ENCODE results near the gene TEX2. TPM values are rescaled to one million over a fixed set of nuclear protein-coding genes. Genes with fewer than 3 reads are reported as not detected.

The TEX2 gene
- total and polyA plus RNA-seq, 2 of the 13 experiments (the other 11 are each of a cell fraction or from before 2014, with no cell fraction given), result 21.4 to 37.7 TPM

DNA sequence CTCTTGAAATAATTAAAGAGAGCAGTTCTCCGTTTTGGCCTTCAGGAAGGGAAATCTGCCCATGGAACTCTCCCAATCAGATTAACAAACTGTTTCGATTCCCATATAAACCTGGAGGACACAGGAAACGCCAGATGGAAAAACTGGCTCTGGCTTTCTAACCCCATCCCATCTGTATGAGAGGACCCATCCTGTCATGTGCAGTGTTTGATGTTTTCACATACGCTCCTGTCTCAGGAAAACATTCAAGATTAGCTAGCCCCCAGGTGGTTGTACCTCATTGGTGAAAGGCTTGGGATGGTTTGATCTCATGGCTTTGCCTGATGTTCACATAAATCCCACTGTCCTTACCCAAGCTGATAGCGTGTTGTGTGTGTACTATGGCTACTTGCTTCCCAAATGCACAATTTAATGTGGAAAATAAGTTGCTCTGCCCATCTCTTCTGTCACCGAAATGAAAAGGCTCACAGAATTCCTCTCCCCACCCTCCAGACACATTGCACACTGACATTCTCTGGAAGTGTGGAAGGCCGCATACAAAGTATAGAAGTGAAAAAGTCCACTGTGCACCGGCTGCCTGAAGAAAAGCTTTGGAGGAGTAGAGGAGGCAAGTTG lies 114.9 kb downstream of the TEX2 start (continued):
- TF ChIP-seq ZC3H13 (CRISPR knock-in tag; IDR thresholded peaks at IDR 0.05), result no peak
- no peak for TF ChIP-seq ZNF737 (CRISPR knock-in tag; IDR thresholded peaks at IDR 0.05; ENCODE audit: borderline replicate concordance)
- TF ChIP-seq, protein P1, sequence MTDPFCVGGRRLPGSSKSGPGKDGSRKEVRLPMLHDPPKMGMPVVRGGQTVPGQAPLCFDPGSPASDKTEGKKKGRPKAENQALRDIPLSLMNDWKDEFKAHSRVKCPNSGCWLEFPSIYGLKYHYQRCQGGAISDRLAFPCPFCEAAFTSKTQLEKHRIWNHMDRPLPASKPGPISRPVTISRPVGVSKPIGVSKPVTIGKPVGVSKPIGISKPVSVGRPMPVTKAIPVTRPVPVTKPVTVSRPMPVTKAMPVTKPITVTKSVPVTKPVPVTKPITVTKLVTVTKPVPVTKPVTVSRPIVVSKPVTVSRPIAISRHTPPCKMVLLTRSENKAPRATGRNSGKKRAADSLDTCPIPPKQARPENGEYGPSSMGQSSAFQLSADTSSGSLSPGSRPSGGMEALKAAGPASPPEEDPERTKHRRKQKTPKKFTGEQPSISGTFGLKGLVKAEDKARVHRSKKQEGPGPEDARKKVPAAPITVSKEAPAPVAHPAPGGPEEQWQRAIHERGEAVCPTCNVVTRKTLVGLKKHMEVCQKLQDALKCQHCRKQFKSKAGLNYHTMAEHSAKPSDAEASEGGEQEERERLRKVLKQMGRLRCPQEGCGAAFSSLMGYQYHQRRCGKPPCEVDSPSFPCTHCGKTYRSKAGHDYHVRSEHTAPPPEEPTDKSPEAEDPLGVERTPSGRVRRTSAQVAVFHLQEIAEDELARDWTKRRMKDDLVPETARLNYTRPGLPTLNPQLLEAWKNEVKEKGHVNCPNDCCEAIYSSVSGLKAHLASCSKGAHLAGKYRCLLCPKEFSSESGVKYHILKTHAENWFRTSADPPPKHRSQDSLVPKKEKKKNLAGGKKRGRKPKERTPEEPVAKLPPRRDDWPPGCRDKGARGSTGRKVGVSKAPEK (CRISPR knock-in tag; IDR thresholded peaks at IDR 0.05; ENCODE audit: borderline replicate concordance), result peak; percentile 85; the same call in 1 of the 2 replicates
- TF ChIP-seq GZF1 (CRISPR knock-in tag; IDR thresholded peaks at IDR 0.05), result peak; percentile 74; the same call in 1 of the 2 replicates
- no peak for TF ChIP-seq PCBP1 (IDR thresholded peaks at IDR 0.05; ENCODE audit: borderline replicate concordance, low read depth, low read length)
- no peak for TF ChIP-seq NFRKB (IDR thresholded peaks at IDR 0.05)
- TF ChIP-seq CBFB (CRISPR knock-in tag; IDR thresholded peaks at IDR 0.05), result no peak
- TF ChIP-seq ZFP36L1 (CRISPR knock-in tag; IDR thresholded peaks at IDR 0.05), result no peak
- no peak for TF ChIP-seq GABPA (IDR thresholded peaks at IDR 0.05; ENCODE audit: low read depth, low read length)
- no peak for TF ChIP-seq GABPA (CRISPR knock-in tag; IDR thresholded peaks at IDR 0.05; ENCODE audit: low read depth)
- no peak for TF ChIP-seq HNRNPK (IDR thresholded peaks at IDR 0.05; ENCODE audit: low read depth, low read length, poor library complexity, severe bottlenecking)
- TF ChIP-seq, protein P2, sequence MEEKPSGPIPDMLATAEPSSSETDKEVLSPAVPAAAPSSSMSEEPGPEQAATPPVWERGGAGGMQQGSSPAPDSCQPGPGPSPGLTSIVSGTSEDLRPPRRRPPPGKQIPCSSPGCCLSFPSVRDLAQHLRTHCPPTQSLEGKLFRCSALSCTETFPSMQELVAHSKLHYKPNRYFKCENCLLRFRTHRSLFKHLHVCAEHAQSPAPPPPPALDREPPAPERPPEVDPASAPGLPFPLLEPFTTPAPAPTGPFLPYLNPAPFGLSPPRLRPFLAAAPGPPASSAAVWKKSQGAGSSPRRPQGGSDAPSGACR (CRISPR knock-in tag; IDR thresholded peaks at IDR 0.05), result peak; percentile 71; the same call in 1 of the 2 replicates
- TF ChIP-seq ZNF510 (CRISPR knock-in tag; IDR thresholded peaks at IDR 0.05; ENCODE audit: low read depth), result no peak
- TF ChIP-seq ZFP36L2 (CRISPR knock-in tag; IDR thresholded peaks at IDR 0.05), result no peak
- no peak for TF ChIP-seq GFI1 (CRISPR knock-in tag; IDR thresholded peaks at IDR 0.05; ENCODE audit: borderline replicate concordance)
- no peak for TF ChIP-seq KDM3A (CRISPR knock-in tag; IDR thresholded peaks at IDR 0.05; ENCODE audit: low read depth)
- TF ChIP-seq CTCF (CRISPR knock-in tag; IDR thresholded peaks at IDR 0.05), result no peak
- TF ChIP-seq POLR2A (IDR thresholded peaks at IDR 0.05; ENCODE audit: insufficient read depth in 1 of 2, low read depth in 2 of 2, low read length in 2 of 2), result peak in 1 of 2 experiments; percentile 46
- TF ChIP-seq NONO (IDR thresholded peaks at IDR 0.05), result no peak
- peak; percentile 61 for TF ChIP-seq NONO (CRISPR knock-in tag; conservative IDR thresholded peaks at IDR 0.05)
- TF ChIP-seq FIP1L1 (IDR thresholded peaks at IDR 0.05; ENCODE audit: borderline replicate concordance, insufficient read depth, low read depth, low read length), result peak; percentile 64; the same call in 1 of the 2 replicates
- peak; percentile 84 for TF ChIP-seq RBM22 (optimal IDR thresholded peaks at IDR 0.05; ENCODE audit: low read length)
- TF ChIP-seq IRF2 (CRISPR knock-in tag; IDR thresholded peaks at IDR 0.05), result no peak
- no peak for TF ChIP-seq ONECUT2 (CRISPR knock-in tag; IDR thresholded peaks at IDR 0.05)
- no peak for TF ChIP-seq ARID2 (CRISPR knock-in tag; IDR thresholded peaks at IDR 0.05; ENCODE audit: borderline replicate concordance)
- no peak for TF ChIP-seq AGO1 (IDR thresholded peaks at IDR 0.05; ENCODE audit: low read depth, low read length, poor library complexity, severe bottlenecking)
- TF ChIP-seq SNRNP70 (IDR thresholded peaks at IDR 0.05; ENCODE audit: low read depth, low read length), result no peak
- TF ChIP-seq TSC22D2 (CRISPR knock-in tag; IDR thresholded peaks at IDR 0.05; ENCODE audit: borderline replicate concordance), result 0 out of 2 replicates have a peak, but pooled peaks have one; percentile 17

Data from HepG2 (cell line).